Mesothelial cell of epicardium (in vitro differentiated cells): ENCODE data around the gene ORAI2. TPM values are rescaled to one million over a fixed set of nuclear protein-coding genes. Genes with fewer than 3 reads are reported as not detected.
"Not testable (repeated sequence)": the region's sequence is repeated elsewhere in the genome, so short reads cannot be mapped to it uniquely, and the experiment has no call there.

Experiments used
- DNase-seq, 2 experiments: peaks; one replicate each; pipeline ENCODE4 v3.0.0; 2021; ENCODE audit warnings: low spot score in 2 of 2; ENCODE audit not compliant: unreplicated experiment in 2 of 2
- H3K27ac Mint-ChIP-seq: 2 replicates; pipeline ENCODE4 v1.8.0; 2021; ENCODE audit warnings: mixed read lengths
- H3K27me3 Mint-ChIP-seq: 2 replicates; pipeline ENCODE4 v1.8.0; 2021; ENCODE audit warnings: low read depth, mixed read lengths
- H3K36me3 Mint-ChIP-seq: 2 replicates; pipeline ENCODE4 v1.8.0; 2021; ENCODE audit warnings: mixed read lengths
- H3K4me1 Mint-ChIP-seq: 2 replicates; pipeline ENCODE4 v1.8.0; 2021; ENCODE audit warnings: mixed read lengths
- H3K4me3 Mint-ChIP-seq: 2 replicates; pipeline ENCODE4 v1.8.0; 2021; ENCODE audit warnings: mild to moderate bottlenecking, moderate library complexity, mixed read lengths
- H3K9me3 Mint-ChIP-seq: 2 replicates; pipeline ENCODE4 v1.8.0; 2021; ENCODE audit warnings: mixed read lengths
- total RNA-seq: library from RNA; stranded (reverse); gene quantifications from 3 replicates; pipeline ENCODE4 v1.2.1, GENCODE V29; 2021
- TF ChIP-seq, protein P1 (sequence below): fragments of 200-600 bp; sonication (generic); IDR thresholded peaks from one replicate; pipeline ENCODE4 v1.5.0; 2021; ENCODE audit warnings: antibody characterized with exemption; ENCODE audit not compliant: unreplicated experiment

The ORAI2 gene
- total RNA-seq, 1 donor from 2014 or later: 27.9 TPM

DNA sequence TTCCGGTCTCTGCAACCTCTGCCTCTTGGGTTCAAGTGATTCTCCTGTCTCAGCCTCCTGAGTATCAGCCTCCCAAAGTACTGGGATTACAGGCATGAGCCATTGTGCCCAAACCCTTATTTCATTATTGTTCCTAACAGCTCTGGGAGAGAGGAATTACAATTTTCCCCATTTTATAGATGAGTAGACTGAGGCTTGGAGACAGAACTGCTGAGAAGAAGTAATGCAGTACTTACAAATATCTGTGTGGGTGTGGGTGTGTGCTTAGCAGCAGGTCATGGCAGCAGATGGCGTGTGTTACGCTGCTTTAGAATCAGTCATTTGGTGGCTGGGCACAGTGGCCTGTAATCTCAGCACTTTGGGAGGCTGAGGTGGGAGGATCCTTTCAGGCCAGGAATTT, 29.8 kb upstream of the ORAI2 start:
- Mint-ChIP-seq H3K27ac (no peak overlapping the region), H3K9me3 (no peaks in the 10 kb centered on the region), H3K4me1 (no peaks in the 10 kb centered on the region), H3K27me3 (no peaks in the 10 kb centered on the region), H3K4me3 (no peak overlapping the region), H3K36me3 (peaks cover 46% of the 10 kb centered on the region)
- TF ChIP-seq, protein P1, sequence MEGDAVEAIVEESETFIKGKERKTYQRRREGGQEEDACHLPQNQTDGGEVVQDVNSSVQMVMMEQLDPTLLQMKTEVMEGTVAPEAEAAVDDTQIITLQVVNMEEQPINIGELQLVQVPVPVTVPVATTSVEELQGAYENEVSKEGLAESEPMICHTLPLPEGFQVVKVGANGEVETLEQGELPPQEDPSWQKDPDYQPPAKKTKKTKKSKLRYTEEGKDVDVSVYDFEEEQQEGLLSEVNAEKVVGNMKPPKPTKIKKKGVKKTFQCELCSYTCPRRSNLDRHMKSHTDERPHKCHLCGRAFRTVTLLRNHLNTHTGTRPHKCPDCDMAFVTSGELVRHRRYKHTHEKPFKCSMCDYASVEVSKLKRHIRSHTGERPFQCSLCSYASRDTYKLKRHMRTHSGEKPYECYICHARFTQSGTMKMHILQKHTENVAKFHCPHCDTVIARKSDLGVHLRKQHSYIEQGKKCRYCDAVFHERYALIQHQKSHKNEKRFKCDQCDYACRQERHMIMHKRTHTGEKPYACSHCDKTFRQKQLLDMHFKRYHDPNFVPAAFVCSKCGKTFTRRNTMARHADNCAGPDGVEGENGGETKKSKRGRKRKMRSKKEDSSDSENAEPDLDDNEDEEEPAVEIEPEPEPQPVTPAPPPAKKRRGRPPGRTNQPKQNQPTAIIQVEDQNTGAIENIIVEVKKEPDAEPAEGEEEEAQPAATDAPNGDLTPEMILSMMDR: no peak
- DNase-seq: no peak

DNA sequence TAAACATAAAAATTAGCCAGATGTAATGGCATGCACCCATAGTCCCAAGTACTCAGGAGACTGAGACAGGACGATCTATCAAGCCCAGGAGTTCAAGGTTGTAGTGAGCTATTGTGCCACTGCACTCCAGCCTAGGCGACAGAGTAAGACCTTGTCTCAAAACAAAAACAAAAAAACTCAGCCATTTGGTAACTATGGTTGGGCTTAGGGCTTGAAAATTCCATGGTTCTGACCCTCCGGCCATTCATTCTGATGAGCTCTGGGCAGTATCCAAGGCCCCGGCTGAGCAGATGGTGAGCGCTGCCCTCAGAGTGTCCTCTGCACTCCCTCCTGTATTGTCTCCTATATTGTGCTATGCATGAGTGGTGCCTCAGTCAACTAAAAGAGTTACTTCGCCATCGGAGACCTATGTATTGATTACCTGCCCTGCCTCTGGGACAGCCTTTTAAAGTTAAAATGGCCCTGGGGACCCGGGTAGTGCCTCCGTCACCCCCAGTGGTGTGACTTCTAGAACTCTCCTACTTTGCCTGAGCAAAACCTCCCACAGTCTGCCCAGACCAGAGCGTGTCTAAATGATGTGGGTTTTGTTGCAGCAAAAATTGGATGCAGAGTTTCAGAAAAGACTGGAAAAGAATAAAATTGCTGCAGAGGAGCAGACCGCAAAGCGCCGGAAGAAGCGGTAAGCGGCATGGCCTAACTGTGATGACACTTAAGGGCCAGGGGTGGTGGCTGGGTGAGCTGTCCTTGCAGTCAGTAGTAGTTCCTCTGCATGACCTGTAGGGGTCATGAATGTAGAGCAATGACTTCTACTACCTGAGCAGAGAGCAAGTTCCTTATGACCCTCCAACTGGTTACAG, 29.1 kb upstream of the ORAI2 start:
- Mint-ChIP-seq H3K4me1 (no peaks in the 10 kb centered on the region), H3K36me3 (peaks cover 50% of the 10 kb centered on the region), H3K4me3 (no peak overlapping the region), H3K9me3 (peaks cover 3% of the 10 kb centered on the region), H3K27ac (no peak overlapping the region), H3K27me3 (no peaks in the 10 kb centered on the region)
- TF ChIP-seq, protein P1: peak; percentile 51
- DNase-seq: no peak

DNA sequence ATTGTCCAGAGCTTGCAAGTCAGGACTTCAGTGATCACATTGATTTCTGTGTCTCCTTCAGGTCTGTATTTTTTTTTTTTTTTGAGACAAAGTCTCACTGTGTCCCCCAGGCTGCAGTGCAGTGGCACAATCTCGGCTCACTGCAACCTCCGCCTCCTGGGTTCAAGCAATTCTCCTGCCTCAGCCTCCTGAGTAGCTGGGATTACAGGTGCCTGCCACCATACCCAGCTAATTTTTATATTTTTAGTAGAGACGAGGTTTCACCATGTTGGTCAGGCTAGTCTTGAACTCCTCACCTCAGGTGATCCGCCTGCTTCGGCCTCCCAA, 28.6 kb upstream of the ORAI2 start:
- H3K27ac Mint-ChIP-seq, H3K27me3 Mint-ChIP-seq, H3K9me3 Mint-ChIP-seq, H3K4me1 Mint-ChIP-seq, H3K4me3 Mint-ChIP-seq, DNase-seq: not testable (repeated sequence)
- H3K36me3 Mint-ChIP-seq: peaks cover 56% of the 10 kb centered on the region

DNA sequence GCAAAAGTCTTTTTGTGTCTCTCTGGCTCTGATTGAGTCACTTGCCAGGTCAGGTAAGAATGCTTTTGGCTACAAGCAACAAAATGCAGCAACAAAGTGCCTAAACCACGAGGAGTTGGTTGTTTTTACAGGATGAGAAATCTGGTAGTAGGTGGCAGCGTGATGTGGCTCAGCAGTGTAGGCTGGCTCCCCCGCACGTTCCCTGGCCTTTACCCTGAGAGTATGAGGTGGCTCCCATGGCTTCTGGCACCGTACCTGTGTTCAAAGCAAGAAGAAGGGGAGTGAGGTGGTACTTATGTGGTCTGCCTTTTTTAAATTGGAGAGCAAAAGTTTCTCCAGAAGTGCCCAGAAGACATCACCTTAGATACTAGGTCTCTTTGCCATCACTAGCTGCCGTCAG, 25.5 kb upstream of the ORAI2 start:
- peaks cover 65% of the 10 kb centered on the region for H3K36me3 Mint-ChIP-seq
- no peaks in the 10 kb centered on the region for H3K27me3 Mint-ChIP-seq

DNA sequence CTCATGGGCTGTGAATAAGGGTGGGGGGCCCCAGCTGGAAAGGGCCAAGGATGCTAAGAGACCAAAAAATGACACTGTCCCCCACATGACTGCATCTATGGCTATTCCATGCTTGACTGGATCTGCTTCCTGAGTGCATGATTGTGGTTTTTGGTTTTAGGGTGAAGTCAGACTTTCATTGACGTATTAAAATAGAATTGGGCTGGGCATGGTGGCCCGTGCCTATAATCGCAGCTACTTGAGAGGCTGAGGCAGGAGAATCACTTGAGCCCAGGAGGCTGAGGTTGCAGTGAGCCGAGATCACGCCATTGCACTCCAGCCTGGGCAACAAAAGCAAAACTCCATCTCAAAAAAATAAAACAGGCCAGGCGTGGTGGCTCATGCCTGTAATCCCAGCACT, 24.8 kb upstream of the ORAI2 start:
- Mint-ChIP-seq H3K36me3 (peaks cover 64% of the 10 kb centered on the region), H3K9me3 (peaks cover 16% of the 10 kb centered on the region)
- H3K4me3 Mint-ChIP-seq, DNase-seq, H3K27ac Mint-ChIP-seq, H3K4me1 Mint-ChIP-seq, H3K27me3 Mint-ChIP-seq: not testable (repeated sequence)

More for the DNA sequence above, 25.5 kb upstream of the ORAI2 start:
- TF ChIP-seq, protein P1: no peak
- peaks cover 16% of the 10 kb centered on the region for H3K9me3 Mint-ChIP-seq
- no peak overlapping the region for H3K4me3 Mint-ChIP-seq
- no peak overlapping the region for H3K27ac Mint-ChIP-seq
- no peak for DNase-seq
- no peaks in the 10 kb centered on the region for H3K4me1 Mint-ChIP-seq

DNA sequence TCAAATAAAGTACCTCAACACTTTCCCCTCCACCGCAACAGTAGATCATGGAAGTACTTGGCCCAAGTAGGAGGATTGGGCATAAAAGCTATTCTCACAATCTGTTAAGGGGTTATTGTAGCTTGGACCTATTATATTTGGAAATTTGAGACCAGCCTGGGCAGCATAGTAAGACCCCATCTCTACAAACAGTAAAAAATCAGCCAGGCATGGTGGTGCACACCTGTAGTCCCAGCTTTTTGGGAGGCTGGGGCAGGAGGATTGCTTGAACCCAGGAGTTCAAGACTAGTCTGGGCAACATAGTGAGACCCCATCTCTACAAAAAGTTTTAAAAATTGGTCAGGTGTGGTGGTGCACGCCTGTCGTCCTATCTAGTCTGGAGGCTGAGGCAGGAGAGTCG, 24.0 kb upstream of the ORAI2 start:
- TF ChIP-seq, protein P1: no peak
- H3K27ac Mint-ChIP-seq: no peak overlapping the region
- no peaks in the 10 kb centered on the region for H3K27me3 Mint-ChIP-seq
- peaks cover 16% of the 10 kb centered on the region for H3K9me3 Mint-ChIP-seq
- DNase-seq: no peak
- peaks cover 60% of the 10 kb centered on the region for H3K36me3 Mint-ChIP-seq
- H3K4me1 Mint-ChIP-seq: no peaks in the 10 kb centered on the region
- H3K4me3 Mint-ChIP-seq: no peak overlapping the region

DNA sequence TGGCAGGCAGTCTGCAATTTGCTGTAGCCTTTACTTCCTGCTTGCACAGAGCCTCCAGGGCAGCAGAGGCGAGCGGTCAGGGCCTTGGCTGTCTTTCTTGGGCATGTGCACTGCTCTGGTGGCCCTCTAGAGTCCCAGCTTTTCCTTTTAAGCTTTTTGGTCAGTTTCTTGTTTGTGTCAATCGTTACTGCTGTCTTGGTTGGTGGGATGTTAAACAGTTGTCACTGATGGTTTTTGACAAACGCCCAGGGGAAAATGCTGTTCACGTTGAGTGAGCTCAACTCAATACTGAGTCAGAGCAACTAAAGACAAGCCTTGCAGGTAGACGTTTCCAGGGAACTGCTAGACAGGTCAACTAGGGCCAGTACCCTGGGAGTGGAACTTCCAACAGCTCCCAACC, 23.3 kb upstream of the ORAI2 start:
- H3K27me3 Mint-ChIP-seq: no peaks in the 10 kb centered on the region
- no peaks in the 10 kb centered on the region for H3K4me1 Mint-ChIP-seq
- no peak overlapping the region for H3K4me3 Mint-ChIP-seq
- no peak overlapping the region for H3K27ac Mint-ChIP-seq
- DNase-seq: no peak
- TF ChIP-seq, protein P1: no peak
- peaks cover 63% of the 10 kb centered on the region for H3K36me3 Mint-ChIP-seq
- peaks cover 16% of the 10 kb centered on the region for H3K9me3 Mint-ChIP-seq
